Measurements from ENCODE around the gene ZBTB7A. TPM values are rescaled to one million over a fixed set of nuclear protein-coding genes. Genes with fewer than 3 reads are reported as not detected.

The ZBTB7A gene
- total RNA-seq, 6 donors from 2014 or later = 54.1 to 131 (median 72.6) TPM

- Histone ChIP-seq H3K9me3 (no peaks in the 10 kb centered on the region), H3K27ac (no peak overlapping the region), H3K36me3 (peaks cover 11 to 47% (median 39%) of the 10 kb centered on the region in 4 donors), H3K4me1 (peaks cover 40 to 78% (median 48%) of the 10 kb centered on the region in 4 donors), H3K27me3 (no peaks in the 10 kb centered on the region), H3K4me3 (no peak overlapping the region)
- no peak for TF ChIP-seq POLR2AphosphoS5 (IDR thresholded peaks at IDR 0.05)
- TF ChIP-seq POLR2A (IDR thresholded peaks at IDR 0.05) = no peak
- no peak for TF ChIP-seq CTCF (IDR thresholded peaks at IDR 0.05)
- no peak for TF ChIP-seq EP300 (IDR thresholded peaks at IDR 0.05)
- WGBS, 2 donors = 96 to 98% methylated on average over 50 to 59 of the region's 91 CpGs
- DNase-seq = peak in 1 of 2 donors; percentile 86
- ATAC-seq (ENCODE audit: low FRiP score in 2 of 2) = no peak
These were observed 12.1 kb downstream of the ZBTB7A start for GRCh38 chr19:4054441-4055208.

DNA sequence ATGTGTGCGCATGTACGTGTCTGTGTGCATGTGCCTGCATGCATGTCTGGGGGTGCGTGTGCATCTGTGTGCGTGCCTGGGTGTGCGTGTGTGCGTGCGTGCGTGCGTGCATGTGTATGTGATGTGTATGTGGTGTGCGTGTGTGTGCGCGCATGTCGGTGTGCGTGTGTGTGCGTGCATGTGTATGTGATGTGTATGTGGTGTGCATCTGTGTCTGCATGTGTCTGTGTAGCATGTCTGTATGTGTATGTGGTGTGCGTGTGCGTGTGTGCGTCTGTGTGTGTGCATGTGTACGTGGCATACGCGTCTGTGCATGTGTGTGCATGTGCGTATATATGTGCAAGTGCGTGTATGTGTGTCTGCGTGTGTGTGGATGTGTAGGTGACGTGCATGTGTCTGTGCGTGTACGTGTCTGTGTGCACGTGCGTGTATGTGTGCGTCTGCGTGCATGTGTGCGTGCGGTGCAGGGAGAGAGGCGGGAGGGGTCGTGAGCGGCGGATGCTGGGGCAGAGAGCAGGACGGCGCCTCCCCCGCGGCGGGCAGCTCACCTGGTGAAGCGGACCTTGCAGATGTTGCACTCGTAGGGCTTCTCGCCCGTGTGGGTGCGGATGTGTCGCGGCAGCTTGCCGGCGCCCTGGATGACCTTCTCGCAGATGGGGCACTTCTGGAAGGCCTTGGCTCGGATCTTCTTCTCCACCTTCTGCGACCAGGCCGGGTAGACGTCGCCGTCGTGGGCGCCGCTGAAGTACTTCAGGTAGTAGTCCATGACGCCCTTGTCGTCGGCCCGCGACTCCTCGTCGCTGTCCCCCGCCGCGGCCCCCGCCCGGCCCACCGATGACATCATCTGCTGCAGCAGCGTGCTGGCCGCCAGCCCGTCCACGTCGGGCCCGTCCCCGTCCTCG lies 13.0 kb downstream of the ZBTB7A start:
- no peaks in the 10 kb centered on the region for H3K27me3 ChIP-seq
- H3K4me3 ChIP-seq = no peak overlapping the region
- H3K9me3 ChIP-seq = no peaks in the 10 kb centered on the region
- DNase-seq = peak in 1 of 2 donors; percentile 87
- peaks cover 31 to 75% (median 39%) of the 10 kb centered on the region in 4 donors for H3K4me1 ChIP-seq
- WGBS, 2 donors = 90 to 91% methylated on average over 75 to 76 of the region's 82 CpGs
- no peak for TF ChIP-seq POLR2AphosphoS5 (IDR thresholded peaks at IDR 0.05)
- TF ChIP-seq POLR2A (IDR thresholded peaks at IDR 0.05) = no peak
- TF ChIP-seq CTCF (IDR thresholded peaks at IDR 0.05) = no peak
- no peak for TF ChIP-seq EP300 (IDR thresholded peaks at IDR 0.05)
- peak overlapping the region in 1 of 4 donors; percentile 82 for H3K27ac ChIP-seq
- peaks cover 11 to 51% (median 43%) of the 10 kb centered on the region in 4 donors for H3K36me3 ChIP-seq
- ATAC-seq (ENCODE audit: low FRiP score in 2 of 2) = no peak

GRCh38 chr19:4052993-4053422 lies 13.7 kb downstream of the ZBTB7A start:
- no peak for DNase-seq
- peak overlapping the region; percentile 67 to 82 (median 74) for H3K27ac ChIP-seq
- ATAC-seq (ENCODE audit: low FRiP score in 2 of 2) = no peak
- TF ChIP-seq POLR2A (IDR thresholded peaks at IDR 0.05) (no peak), EP300 (IDR thresholded peaks at IDR 0.05) (no peak), CTCF (IDR thresholded peaks at IDR 0.05) (no peak), POLR2AphosphoS5 (IDR thresholded peaks at IDR 0.05) (no peak)
- no peaks in the 10 kb centered on the region for H3K9me3 ChIP-seq
- peaks cover 11 to 56% (median 47%) of the 10 kb centered on the region in 4 donors for H3K36me3 ChIP-seq
- H3K4me1 ChIP-seq = peaks cover 24 to 68% (median 33%) of the 10 kb centered on the region in 4 donors
- H3K4me3 ChIP-seq = peak overlapping the region in 1 of 4 donors; percentile 15
- H3K27me3 ChIP-seq = no peaks in the 10 kb centered on the region
- WGBS, 2 donors = 35 to 40% methylated on average over 8 to 13 of the region's 13 CpGs

GRCh38 chr19:4052114-4052992 lies 14.3 kb downstream of the ZBTB7A start:
- H3K36me3 ChIP-seq = peaks cover 11 to 62% (median 52%) of the 10 kb centered on the region in 4 donors
- peak; percentile 69 to 85 for DNase-seq
- H3K27ac ChIP-seq = peak overlapping the region; percentile 67 to 82 (median 74)
- H3K4me3 ChIP-seq = peak overlapping the region in 1 of 4 donors; percentile 15
- 41 to 46% methylated on average over 10 to 13 of the region's 27 CpGs for WGBS, 2 donors
- ATAC-seq (ENCODE audit: low FRiP score in 2 of 2) = peak in 1 of 2 donors; percentile 58
- TF ChIP-seq POLR2A (IDR thresholded peaks at IDR 0.05) (no peak), CTCF (IDR thresholded peaks at IDR 0.05) (no peak), POLR2AphosphoS5 (IDR thresholded peaks at IDR 0.05) (no peak), EP300 (IDR thresholded peaks at IDR 0.05) (no peak)
- H3K9me3 ChIP-seq = no peaks in the 10 kb centered on the region
- no peaks in the 10 kb centered on the region for H3K27me3 ChIP-seq
- peaks cover 21 to 62% (median 26%) of the 10 kb centered on the region in 4 donors for H3K4me1 ChIP-seq

Data from upper lobe of left lung (tissue), 6 donors.